Upper lobe of left lung (tissue), 6 donors: ENCODE results near the gene IDH3A. TPM values are rescaled to one million over a fixed set of nuclear protein-coding genes. Genes with fewer than 3 reads are reported as not detected.

Source experiments
- ATAC-seq, 2 donors: fragments of 200-7000 bp; cut with Tn5 transposase; one replicate each; pipeline ENCODE4 v1.9.1; 2022; ENCODE audit warnings: mild to moderate bottlenecking in 2 of 2, moderate library complexity in 2 of 2; ENCODE audit not compliant: low FRiP score in 2 of 2
- DNase-seq, 2 donors: peaks; one replicate each; pipeline ENCODE4 v3.0.0-alpha.2; 2019 to 2020
- H3K27ac ChIP-seq, 4 donors: fragments of 200-600 bp; sonication (generic); one replicate each; pipeline ENCODE4 v1.5.1; 2016 to 2019
- H3K27me3 ChIP-seq, 4 donors: fragments of 200-600 bp; sonication (generic); one replicate each; pipeline ENCODE4 v1.5.1; 2017 to 2019
- H3K36me3 ChIP-seq, 4 donors: fragments of 200-600 bp; sonication (generic); one replicate each; pipeline ENCODE4 v1.5.1; 2016 to 2019
- H3K4me1 ChIP-seq, 4 donors: fragments of 200-600 bp; sonication (generic); one replicate each; pipeline ENCODE4 v1.5.1; 2018 to 2019
- H3K4me3 ChIP-seq, 4 donors: fragments of 200-600 bp; sonication (generic); one replicate each; pipeline ENCODE4 v1.5.1; 2017 to 2019; ENCODE audit warnings: mild to moderate bottlenecking in 2 of 4, moderate library complexity in 1 of 4
- H3K9me3 ChIP-seq, 4 donors: fragments of 200-600 bp; sonication (generic); one replicate each; pipeline ENCODE4 v1.5.1; 2018 to 2019
- EP300 ChIP-seq, 4 donors: sonication (generic); formaldehyde crosslinking; IDR thresholded peaks; one replicate each; pipeline ENCODE4 v1.5.1; 2017; ENCODE audit warnings: antibody characterized with exemption in 4 of 4, control low read depth in 2 of 4
- POLR2A ChIP-seq, 4 donors: fragments of 450-650 bp; IDR thresholded peaks; one replicate each; pipeline ENCODE4 v1.5.1; 2016 to 2017; ENCODE audit warnings: antibody characterized with exemption in 4 of 4, mild to moderate bottlenecking in 2 of 4
- POLR2AphosphoS5 ChIP-seq, 2 donors: sonication (generic); formaldehyde crosslinking; IDR thresholded peaks; one replicate each; pipeline ENCODE4 v1.5.1; 2017; ENCODE audit warnings: antibody characterized with exemption in 2 of 2
- WGBS, 2 donors: methylation state at CpG; one replicate each; pipeline ENCODE4 v1.1.5; 2017 to 2018; 5-methylcytosine and 5-hydroxymethylcytosine counted together
- total RNA-seq, 6 donors: library from RNA; depleted of rRNA in 4 of 6; stranded (reverse); fragments of >200 nt in 4 of 6; gene quantifications; one replicate each; pipeline versions ENCODE4 v1.1.0 to v1.2.1, GENCODE V29; 2016 to 2021
- TF ChIP-seq, protein P1 (sequence below), 6 experiments: fragments of 450-650 bp in 4 of 6; fragments of 200-600 bp in 2 of 6; sonication (generic) in 2 of 6; IDR thresholded peaks; one replicate each; pipeline ENCODE4 v1.5.1; 2016 to 2019; ENCODE audit warnings: antibody characterized with exemption in 6 of 6
- donor health status: DM: no; HTN: no; CAD: no; lungs with moderate emphysema.
- donor health status: DM: no; HTN: yes; CAD: no; lungs with severe emphysema.

Gene IDH3A
- total RNA-seq, 6 donors from 2014 or later, result 17.5 to 80.1 (median 48.2) TPM

DNA sequence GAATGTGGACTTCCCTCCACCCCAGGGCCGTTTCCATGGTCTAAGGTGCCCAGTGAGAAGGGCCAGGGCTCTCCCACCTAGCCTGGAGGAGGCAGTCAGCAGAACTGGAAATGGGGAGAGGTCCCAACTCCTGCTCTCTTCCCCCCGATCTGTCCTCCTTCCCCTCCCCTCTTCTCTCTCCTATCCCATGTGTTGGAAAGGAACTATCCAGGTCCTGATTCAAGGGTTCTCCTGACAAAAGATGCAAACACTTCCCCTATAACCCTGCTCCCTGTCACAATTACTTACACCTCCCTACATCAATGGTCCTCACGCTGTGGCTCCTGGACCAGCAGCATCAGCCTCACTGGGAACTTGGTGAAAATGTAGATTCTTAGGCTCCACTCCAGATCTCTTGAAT lies 23.9 kb upstream of the IDH3A start:
- Histone ChIP-seq H3K36me3 (no peaks in the 10 kb centered on the region), H3K4me3 (no peak overlapping the region), H3K4me1 (peaks cover 0 to 8% (median 7%) of the 10 kb centered on the region in 4 donors), H3K27ac (no peak overlapping the region), H3K27me3 (no peaks in the 10 kb centered on the region), H3K9me3 (no peaks in the 10 kb centered on the region)
- ATAC-seq, result no peak
- TF ChIP-seq POLR2A (IDR thresholded peaks at IDR 0.05), result no peak
- TF ChIP-seq, protein P1, sequence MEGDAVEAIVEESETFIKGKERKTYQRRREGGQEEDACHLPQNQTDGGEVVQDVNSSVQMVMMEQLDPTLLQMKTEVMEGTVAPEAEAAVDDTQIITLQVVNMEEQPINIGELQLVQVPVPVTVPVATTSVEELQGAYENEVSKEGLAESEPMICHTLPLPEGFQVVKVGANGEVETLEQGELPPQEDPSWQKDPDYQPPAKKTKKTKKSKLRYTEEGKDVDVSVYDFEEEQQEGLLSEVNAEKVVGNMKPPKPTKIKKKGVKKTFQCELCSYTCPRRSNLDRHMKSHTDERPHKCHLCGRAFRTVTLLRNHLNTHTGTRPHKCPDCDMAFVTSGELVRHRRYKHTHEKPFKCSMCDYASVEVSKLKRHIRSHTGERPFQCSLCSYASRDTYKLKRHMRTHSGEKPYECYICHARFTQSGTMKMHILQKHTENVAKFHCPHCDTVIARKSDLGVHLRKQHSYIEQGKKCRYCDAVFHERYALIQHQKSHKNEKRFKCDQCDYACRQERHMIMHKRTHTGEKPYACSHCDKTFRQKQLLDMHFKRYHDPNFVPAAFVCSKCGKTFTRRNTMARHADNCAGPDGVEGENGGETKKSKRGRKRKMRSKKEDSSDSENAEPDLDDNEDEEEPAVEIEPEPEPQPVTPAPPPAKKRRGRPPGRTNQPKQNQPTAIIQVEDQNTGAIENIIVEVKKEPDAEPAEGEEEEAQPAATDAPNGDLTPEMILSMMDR (IDR thresholded peaks at IDR 0.05), result no peak
- no peak for TF ChIP-seq POLR2AphosphoS5 (IDR thresholded peaks at IDR 0.05)
- no peak for TF ChIP-seq EP300 (IDR thresholded peaks at IDR 0.05)
- no peak for DNase-seq
- 85 to 92% methylated on average over 3 of the region's 3 CpGs for WGBS, 2 donors

DNA sequence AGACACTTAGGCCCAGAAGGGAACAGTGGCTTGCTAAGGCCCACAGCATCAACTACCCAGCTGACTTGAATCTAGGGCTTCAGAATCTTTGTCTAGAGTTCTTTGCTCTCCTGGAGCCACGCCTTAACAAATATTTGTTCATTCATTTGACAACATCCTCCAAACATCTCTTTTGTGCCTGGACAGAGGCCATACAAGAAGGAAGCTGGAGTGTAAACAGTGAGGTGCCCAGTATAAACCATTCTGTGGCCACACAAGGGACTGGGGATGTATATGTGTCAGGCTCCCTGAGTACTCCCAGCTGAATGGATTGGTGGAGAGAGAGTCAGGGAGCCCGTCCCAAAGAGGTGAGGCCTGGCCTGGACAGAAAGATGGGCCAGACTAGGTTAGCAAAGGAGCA lies 21.3 kb upstream of the IDH3A start:
- no peaks in the 10 kb centered on the region for H3K36me3 ChIP-seq
- no peak overlapping the region for H3K4me3 ChIP-seq
- DNase-seq (no peak), ATAC-seq (no peak)
- H3K27ac ChIP-seq, result no peak overlapping the region
- H3K9me3 ChIP-seq, result no peaks in the 10 kb centered on the region
- H3K27me3 ChIP-seq, result no peaks in the 10 kb centered on the region
- TF ChIP-seq EP300 (IDR thresholded peaks at IDR 0.05), result no peak
- TF ChIP-seq POLR2A (IDR thresholded peaks at IDR 0.05), result no peak
- TF ChIP-seq, protein P1 (IDR thresholded peaks at IDR 0.05), result no peak
- peak in 1 of 2 donors; percentile 52 for TF ChIP-seq POLR2AphosphoS5 (IDR thresholded peaks at IDR 0.05)
- peaks cover 9 to 26% (median 16%) of the 10 kb centered on the region in 4 donors for H3K4me1 ChIP-seq
- WGBS, 2 donors, result 60 to 62% methylated on average over 2 of the region's 2 CpGs

DNA sequence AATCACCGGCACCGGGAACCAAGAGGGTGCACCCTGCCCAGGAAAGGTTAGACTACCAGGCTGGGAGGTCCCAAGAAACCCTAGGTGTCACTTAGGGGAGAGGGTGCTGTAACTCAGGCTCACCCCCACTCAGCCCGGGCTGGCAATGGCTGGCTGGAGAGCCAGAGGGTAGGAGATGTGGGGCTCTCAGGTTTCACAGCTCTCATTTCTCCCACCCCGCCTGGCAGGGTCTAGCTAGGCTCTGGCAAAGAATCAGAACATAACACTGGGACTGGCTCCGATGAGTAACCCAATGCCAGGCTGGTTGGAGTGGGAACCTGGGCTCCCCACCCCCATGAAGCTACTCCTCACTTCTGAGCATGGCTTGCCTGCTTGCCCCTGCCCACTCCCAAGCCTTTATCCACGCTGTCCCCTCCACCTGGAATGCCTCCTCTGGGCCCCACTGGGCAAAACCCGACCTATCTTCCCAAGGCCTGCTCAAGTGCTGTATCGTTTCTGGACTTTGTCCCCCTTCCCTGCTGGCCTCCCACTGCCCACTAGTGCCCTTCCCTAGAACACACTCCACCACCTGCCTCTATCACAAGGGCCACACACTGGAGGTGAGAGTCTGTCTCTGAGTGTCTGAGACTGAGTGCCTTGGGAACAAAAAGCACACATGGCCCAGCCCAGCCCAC lies 19.9 kb upstream of the IDH3A start:
- 81 to 83% methylated on average over 5 to 8 of the region's 8 CpGs for whole genome bisulfite sequencing, 2 donors
- ATAC-seq (no peak), DNase-seq (no peak)
- no peak overlapping the region for H3K27ac ChIP-seq
- H3K27me3 ChIP-seq, result no peaks in the 10 kb centered on the region
- TF ChIP-seq POLR2A (IDR thresholded peaks at IDR 0.05) (no peak), EP300 (IDR thresholded peaks at IDR 0.05) (no peak), POLR2AphosphoS5 (IDR thresholded peaks at IDR 0.05) (no peak)
- TF ChIP-seq, protein P1 (IDR thresholded peaks at IDR 0.05), result no peak
- H3K4me1 ChIP-seq, result peaks cover 9 to 26% (median 16%) of the 10 kb centered on the region in 4 donors
- no peaks in the 10 kb centered on the region for H3K36me3 ChIP-seq
- no peaks in the 10 kb centered on the region for H3K9me3 ChIP-seq
- no peak overlapping the region for H3K4me3 ChIP-seq

DNA sequence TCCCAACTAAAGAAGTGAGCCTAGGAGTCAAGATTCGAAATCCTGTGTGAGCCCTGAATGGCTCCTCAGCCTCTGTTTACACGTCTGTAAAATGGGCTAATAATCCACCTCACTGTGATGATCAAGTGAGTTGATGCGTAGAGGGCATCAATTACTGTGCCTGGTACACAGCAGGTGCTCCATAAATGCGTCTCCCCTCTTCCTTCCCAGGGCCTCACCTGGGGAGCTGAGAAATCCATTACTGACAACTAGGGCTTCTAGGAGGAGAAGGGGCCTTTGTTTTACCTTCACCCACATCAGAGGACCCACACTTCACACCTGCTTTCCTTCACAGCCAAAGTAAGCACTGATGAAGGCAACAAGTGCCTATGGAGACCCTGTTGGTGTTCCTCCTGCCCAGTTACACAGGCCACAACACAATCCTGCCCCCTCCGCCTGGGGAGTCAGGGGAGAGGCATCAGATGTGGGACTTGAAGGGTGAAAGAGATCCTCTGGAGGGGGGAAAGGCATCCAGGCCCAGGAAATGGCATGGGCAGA lies 19.3 kb upstream of the IDH3A start:
- Histone ChIP-seq H3K27ac (no peak overlapping the region), H3K4me1 (peaks cover 9 to 26% (median 16%) of the 10 kb centered on the region in 4 donors), H3K4me3 (no peak overlapping the region), H3K9me3 (no peaks in the 10 kb centered on the region), H3K27me3 (no peaks in the 10 kb centered on the region), H3K36me3 (no peaks in the 10 kb centered on the region)
- 86 to 95% methylated on average over 5 of the region's 5 CpGs for WGBS, 2 donors
- ATAC-seq, result no peak
- no peak for DNase-seq
- TF ChIP-seq, protein P1 (IDR thresholded peaks at IDR 0.05), result no peak
